Measurements from ENCODE around the gene OBSCN.

OBSCN gene

GRCh38 chr1:228385232-228385631 lies 177.4 kb downstream of the OBSCN start:
- DNase-seq = no peak

- no peak for DNase-seq
Observed at GRCh38 chr1:228387321-228387720, 179.5 kb downstream of the OBSCN start.

- DNase-seq = no peak
Observed at GRCh38 chr1:228390649-228391048, 182.8 kb downstream of the OBSCN start.

GRCh38 chr1:228391411-228392020 lies 183.7 kb downstream of the OBSCN start:
- no peak for DNase-seq

- no peak for DNase-seq
Observed at GRCh38 chr1:228392111-228392936, 184.5 kb downstream of the OBSCN start.

GRCh38 chr1:228393268-228393701 lies 185.4 kb downstream of the OBSCN start:
- DNase-seq = no peak

GRCh38 chr1:228393811-228394570 lies 186.1 kb downstream of the OBSCN start:
- no peak for DNase-seq

GRCh38 chr1:228394571-228395394 lies 186.9 kb downstream of the OBSCN start:
- no peak for DNase-seq

GRCh38 chr1:228396770-228397662 lies 189.2 kb downstream of the OBSCN start:
- DNase-seq = no peak

GRCh38 chr1:228397966-228398365 lies 190.1 kb downstream of the OBSCN start:
- DNase-seq = no peak

GRCh38 chr1:228398741-228399461 lies 191.1 kb downstream of the OBSCN start:
- no peak for DNase-seq

GRCh38 chr1:228399531-228400236 lies 191.8 kb downstream of the OBSCN start:
- no peak for DNase-seq

- no peak for DNase-seq
Observed at GRCh38 chr1:228400237-228400651, 192.4 kb downstream of the OBSCN start.

- DNase-seq = no peak
Observed at GRCh38 chr1:228400692-228401454, 193.0 kb downstream of the OBSCN start.

- no peak for DNase-seq
Observed at GRCh38 chr1:228401782-228402640, 194.2 kb downstream of the OBSCN start.

- DNase-seq = no peak
Observed at GRCh38 chr1:228402641-228403025, 194.8 kb downstream of the OBSCN start.

GRCh38 chr1:228403231-228403631 lies 195.4 kb downstream of the OBSCN start:
- no peak for DNase-seq

GRCh38 chr1:228404107-228404720 lies 196.4 kb downstream of the OBSCN start:
- peak in 1 of 5 donors; percentile 36 for DNase-seq
